Midbrain (tissue), 1 donor: ENCODE results near the gene SLC7A9.
"Not testable (repeated sequence)": the region's sequence is repeated elsewhere in the genome, so short reads cannot be mapped to it uniquely, and the experiment has no call there.

Experiments
- DNase-seq: peaks from one replicate; lab custom pipeline; 2025; lab: John Stamatoyannopoulos, UW

The SLC7A9 gene

DNA sequence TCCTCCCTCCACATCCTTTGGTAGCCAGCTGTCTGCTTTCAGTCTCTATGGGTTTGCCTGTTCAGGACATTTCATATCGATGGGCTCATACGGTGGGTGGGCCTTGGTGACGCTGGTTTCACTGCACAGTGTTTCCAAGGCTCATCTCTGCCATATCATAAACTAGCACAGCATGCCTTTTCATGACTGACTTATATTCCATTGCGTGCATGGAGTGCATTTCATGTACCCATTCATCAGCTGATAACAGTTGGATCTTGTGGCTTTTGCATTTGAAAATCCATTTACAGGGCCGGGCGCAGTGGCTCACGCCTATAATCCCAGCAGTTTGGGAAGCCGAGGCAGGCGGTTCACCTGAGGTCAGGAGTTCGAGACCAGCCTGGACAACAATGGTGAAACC is 80.1 kb downstream of the SLC7A9 start:
- DNase-seq = no peak

DNA sequence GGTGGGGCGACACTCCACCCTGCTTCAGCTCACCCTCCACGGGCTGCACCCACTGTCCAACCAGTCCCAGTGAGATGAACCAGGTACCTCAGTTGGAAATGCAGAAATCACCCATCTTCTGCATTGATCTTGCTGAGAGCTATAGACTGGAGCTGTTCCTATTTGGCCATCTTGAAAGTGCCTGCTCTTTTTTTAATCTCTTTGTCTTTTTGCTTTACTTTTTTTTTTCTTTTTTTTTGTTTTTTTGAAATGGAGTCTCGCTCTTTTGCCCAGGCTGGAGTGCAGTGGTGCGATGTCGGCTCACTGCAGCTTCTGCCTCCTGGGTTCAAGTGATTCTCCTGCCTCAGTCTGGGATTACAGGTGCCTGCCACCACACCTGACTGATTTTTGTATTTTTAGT is 81.7 kb downstream of the SLC7A9 start:
- DNase-seq = not testable (repeated sequence)

DNA sequence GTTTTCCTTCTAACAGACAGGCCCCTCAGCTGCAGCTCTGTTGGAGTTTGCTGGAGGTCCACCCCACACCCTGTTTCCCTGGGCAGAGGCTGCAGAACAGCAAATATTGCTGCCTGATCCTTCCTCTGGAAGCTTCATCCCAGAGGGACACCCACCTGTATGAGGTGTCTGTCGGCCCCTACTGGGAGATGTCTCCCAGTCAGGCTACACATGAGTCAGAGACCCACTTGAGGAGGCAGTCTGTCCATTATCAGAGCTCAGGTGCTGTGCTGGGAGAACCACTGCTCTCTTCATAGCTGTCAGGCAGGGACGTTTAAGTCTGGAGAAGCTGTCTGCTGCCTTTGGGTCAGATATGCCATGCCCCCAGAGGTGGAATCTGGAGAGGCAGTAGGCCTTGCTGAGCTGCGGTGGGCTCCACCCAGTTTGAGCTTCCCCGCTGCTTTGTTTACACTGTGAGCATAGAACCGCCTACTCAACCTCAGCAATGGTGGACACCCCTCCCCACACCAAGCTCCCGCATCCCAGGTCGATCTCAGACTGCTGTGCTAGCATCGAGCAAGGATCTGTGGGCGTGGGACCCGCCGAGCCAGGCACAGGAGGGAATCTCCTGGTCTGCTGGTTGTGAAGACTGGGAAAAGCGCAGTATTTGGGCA is 82.3 kb downstream of the SLC7A9 start:
- DNase-seq = not testable (repeated sequence)

DNA sequence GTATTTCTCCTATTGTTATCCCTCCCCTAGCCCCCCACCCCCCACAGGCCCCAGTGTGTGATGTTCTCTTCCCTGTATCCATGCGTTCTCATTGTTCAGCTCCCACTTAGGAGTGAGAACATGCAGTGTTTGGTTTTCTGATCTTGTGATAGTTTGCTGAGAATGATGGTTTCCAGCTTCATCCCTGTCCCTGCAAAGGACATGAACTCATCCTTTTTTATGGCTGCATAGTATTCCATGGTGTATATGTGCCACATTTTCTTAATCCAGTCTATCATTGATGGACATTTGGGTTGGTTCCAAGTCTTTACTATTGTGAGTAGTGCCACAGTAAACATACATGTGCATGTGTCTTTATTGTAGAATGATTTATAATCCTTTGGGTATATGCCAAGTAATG is 87.5 kb downstream of the SLC7A9 start:
- not testable (repeated sequence) for DNase-seq

DNA sequence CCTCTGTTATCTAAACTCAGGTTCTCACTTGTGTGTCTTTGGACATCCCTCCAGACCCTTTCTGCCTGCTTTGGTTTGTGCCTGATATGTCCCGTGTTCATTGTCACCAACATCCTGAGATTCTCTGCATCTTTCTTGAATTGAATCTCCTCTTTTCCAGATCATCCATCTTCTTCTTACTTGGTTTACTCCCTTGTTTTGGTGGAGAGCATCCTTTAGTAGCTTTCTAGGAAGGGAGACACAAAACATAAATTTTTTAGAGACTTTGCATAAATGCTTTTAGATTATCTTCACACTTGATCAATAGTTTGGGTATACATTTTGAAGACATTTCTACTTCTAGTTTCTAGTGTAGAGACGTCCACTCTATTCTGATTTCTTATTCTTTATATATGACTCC is 88.3 kb downstream of the SLC7A9 start:
- DNase-seq = no peak
